Stimulated activated CD4-positive, alpha-beta T cell treated with anti-CD3 and anti-CD28 coated beads, Interleukin-15, amount 100 ng/mL, for 48 hours (primary cell): ENCODE measurements around the gene GABBR2.

ENCODE experiments used
- DNase-seq, 2 donors: peaks; one replicate each; pipeline ENCODE4 v3.0.0-alpha.2; 2020; ENCODE audit warnings: low read depth in 2 of 2

GABBR2 gene

DNA sequence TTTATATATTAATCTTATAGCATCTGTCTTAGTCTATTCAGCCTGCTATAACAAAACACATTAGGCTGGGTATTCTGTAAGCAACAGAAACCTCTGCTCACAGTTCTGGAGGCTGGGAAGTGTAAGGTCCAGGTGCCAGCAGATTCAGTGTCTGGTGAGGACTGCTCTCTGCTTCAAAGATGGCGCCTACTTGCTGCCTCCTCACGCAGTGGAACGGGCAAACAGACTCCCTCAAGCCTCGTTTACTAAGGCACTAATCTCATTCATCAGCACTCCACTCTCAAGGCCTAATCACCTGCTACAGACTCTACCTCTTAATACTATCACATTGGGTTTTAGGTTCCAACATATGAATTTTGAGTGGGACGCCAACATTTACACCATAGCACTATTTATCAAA lies 448.1 kb downstream of the GABBR2 start:
- no peak for DNase-seq

- DNase-seq = no peak
Measured at GRCh38 chr9:98259791-98260190, 448.9 kb downstream of the GABBR2 start.

DNA sequence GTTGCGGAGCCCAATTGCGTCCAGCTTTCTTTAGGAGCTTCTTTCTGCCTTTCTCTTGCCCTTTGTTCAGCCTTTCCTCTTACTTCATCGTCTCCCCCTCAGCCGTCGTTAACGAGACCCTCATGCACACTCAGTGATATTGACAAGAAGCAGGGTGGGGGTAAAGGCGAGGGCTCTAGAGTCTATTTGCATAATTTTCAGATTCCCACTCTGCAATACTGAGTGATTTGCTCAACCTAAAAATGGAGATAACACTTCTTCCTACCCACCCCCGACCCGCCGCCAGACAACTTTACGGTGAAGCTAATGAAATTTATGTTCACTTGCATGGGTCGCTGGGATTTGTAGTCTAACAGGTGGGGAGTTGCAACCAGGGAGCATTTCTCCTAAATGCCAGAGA lies 452.0 kb downstream of the GABBR2 start:
- DNase-seq = peak; percentile 8 to 10

- peak; percentile 93 to 96 for DNase-seq
Measured at GRCh38 chr9:98255578-98256296, 453.0 kb downstream of the GABBR2 start, which contains the start of gene TBC1D2. Gene TBC1D2 (minus strand): TSS chr9:98255649. CDS start chr9:98255541, 108 bp downstream.

- peak in 1 of 2 donors; percentile 16 for DNase-seq
Measured at GRCh38 chr9:98255061-98255577, 453.6 kb downstream of the GABBR2 start.

DNA sequence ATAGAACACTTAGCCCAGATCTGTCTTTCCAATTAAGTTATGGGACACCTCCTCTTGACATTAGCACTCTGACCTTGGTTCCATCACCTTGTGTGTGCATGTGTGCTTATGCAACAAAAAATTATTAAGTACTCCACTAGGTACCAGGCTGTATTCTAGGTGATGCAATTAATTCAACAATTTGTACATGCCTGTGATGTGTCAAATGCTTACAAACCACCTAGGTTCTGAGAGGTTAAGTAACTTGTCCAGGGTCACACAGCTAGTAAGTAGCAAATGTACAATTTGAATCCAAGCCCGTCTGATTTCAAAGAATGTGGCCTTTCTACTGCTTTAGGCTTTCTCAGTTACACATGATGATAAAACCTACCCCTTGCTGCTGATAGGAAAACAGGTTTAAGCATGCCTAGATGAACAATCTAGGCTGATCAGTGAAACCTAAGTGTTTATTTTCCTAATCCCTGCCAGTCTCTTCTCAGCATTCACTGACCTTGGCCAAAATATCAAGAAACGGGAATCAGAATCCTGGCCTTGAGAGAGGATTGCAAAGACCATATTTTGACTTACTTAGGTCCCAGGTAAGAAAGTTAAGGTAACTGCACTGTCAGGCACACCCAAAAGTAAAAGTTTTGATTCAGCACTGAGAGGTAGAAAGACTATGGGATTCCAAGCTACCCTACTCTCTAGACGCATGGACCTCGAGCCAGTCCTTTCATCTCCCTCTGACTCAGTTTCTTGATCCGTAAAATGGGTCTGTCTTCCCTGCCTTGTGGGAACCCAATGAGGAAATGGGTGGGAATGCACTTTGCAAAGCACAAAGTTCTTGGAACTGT lies 454.3 kb downstream of the GABBR2 start:
- DNase-seq = no peak

GRCh38 chr9:98253565-98253964 lies 455.2 kb downstream of the GABBR2 start:
- no peak for DNase-seq

GRCh38 chr9:98251551-98251950 lies 457.2 kb downstream of the GABBR2 start:
- no peak for DNase-seq

DNA sequence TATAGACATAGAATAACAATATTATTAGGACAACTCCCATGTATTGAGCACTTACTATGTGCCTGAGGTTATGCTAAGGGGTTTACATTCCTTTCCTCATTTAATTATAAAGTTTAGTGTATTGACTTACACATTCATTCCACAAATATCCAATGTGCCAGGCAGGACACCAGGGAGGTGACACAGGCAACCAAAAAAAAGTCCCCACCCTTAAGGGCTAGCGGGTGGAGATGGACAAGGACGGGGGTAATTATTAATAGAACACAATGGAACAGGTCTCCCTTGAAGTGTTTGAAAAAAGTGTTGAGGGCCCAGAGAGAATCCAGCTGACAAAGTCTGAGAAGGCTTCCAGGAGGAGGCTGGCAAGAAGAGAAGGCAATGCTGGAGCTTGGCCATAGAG lies 459.0 kb downstream of the GABBR2 start:
- DNase-seq = no peak

DNA sequence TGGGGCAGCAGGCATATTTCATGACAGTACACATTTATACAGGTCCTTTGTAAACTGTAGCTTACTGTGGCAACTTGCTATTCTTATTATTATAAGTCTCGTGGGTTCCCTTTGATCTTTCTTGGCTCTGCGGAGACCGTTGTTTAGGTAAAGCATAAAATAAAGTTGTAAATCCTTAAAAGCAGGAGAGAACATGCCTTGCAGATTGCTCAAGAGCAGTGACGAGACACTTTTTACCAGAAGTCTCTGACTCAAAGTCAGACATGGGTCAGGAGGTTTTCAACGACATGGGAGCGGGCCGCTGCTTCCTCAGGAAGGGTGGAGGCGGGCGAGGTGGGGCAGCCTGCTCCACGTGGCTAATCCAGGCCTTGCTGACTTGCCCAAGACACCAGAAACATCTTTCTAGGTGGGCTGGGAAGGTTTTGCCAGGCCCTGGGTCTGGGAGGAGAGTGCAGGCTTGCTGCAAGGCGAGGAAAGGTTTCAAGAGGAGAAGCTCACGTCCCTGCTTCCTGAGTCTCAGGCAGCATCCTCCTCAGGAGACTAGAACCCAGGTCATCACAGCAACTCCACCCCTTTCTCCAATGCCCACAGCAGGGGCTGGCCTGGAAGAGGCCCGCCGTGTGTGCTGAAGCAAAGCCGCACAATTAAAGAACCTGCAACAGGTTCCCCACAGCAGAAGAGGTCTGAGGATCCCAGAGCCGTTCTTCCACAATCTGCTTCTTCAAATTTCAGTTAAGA lies 459.8 kb downstream of the GABBR2 start:
- no peak for DNase-seq

DNA sequence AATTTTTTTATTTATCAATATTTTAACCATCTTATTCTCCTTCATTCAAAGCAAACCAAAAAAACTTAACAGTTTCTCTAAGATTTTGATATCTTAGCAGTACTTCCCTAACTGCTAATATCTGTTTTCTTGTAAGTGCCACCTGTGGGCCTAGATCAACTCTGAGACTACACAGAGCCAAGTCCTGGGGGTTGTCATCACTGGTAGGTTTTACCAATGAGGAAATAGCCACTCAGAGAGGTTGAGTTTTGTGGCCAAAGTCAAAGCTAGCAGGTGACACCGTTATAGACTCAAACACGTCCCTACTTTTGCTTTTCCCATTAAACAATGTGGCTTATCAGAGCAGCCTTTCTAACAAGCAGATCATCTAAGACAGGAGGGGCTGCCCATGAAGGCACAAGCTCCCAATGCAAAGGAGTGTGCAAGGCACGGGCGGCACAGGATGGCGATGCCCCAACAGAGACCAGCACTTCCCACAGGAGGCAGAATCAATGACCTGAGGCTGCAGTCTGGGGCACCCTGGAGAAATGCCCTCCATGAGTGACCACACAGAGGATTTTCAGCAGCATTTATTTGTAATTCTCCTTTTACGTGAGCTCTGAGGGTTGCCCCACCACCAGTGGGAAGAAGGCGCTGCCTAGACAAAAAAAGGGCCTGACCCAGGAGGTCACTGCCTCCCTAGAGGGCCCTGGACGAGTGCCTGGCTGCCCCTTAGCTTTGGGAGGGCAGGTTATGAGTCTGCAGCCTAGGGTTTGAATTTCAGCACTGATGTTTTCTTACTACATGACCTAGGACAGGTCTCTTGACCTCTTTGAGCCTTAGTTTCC lies 460.7 kb downstream of the GABBR2 start:
- no peak for DNase-seq

DNA sequence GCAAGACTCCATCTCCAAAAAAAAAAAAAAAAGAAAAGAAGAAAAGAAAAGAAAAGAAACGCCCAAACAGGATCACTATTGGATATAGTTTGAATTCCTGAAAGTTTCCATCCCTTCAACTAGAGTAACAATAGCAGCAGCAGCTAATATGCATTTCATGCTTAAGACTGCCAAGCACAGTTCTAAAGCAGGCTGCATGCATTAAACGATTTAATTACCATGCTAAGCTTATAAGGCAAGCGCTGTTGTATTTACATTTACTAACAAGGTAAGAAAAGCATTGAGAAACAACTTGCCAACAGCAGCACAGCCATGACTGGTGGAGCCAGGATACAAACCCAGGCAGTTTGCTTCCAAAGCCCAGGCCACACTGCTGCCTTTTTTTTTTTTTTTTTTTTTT lies 466.3 kb downstream of the GABBR2 start:
- DNase-seq = no peak

- DNase-seq = no peak
Measured at GRCh38 chr9:98241357-98242300, 467.1 kb downstream of the GABBR2 start.

GRCh38 chr9:98240475-98240874 lies 468.3 kb downstream of the GABBR2 start:
- no peak for DNase-seq
